ENCODE data around the gene PDE6G. TPM values are rescaled to one million over a fixed set of nuclear protein-coding genes. Genes with fewer than 3 reads are reported as not detected.

Gene PDE6G
- total and polyA plus RNA-seq, 4 donors, result 0.25 to 1.9 (median 1.3) TPM

DNA sequence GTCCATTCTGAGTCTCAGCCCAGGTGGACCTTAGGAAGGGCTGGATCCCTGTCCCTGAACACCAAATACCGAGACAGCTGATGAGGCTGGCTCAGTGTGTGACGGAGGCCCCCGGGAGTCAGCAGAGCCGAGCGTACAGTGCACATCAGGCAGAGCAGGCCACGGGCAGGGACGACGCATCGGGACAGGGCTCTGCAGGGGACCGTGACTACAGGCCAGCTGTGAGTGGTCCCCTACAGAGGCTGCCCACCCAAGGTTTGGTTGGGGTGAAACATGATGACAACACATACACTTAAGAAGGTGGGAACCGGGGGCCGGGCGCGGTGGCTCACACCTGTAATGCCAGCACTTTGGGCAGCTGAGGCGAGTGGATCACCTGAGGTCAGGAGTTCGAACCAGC lies 16.6 kb upstream of the PDE6G start:
- Histone ChIP-seq H3K27ac (ENCODE audit: low read depth in 1 of 2, low read length in 2 of 2) (no peak overlapping the region), H3K4me3 (ENCODE audit: low read depth in 1 of 3, low read length in 3 of 3) (no peak overlapping the region), H3K9ac (ENCODE audit: low read depth in 1 of 2, low read length in 2 of 2) (no peak overlapping the region), H3K36me3 (ENCODE audit: control insufficient read depth in 4 of 4, insufficient read depth in 3 of 4, low read depth in 1 of 4, low read length in 3 of 4) (peaks cover 10 to 43% (median 19%) of the 10 kb centered on the region in 4 donors), H3K9me3 (ENCODE audit: control insufficient read depth in 4 of 4, low read length in 3 of 4) (no peaks in the 10 kb centered on the region), H3K27me3 (ENCODE audit: control insufficient read depth in 4 of 4, insufficient read depth in 4 of 4, low read length in 3 of 4) (no peaks in the 10 kb centered on the region), H3K4me1 (ENCODE audit: control insufficient read depth in 4 of 4, insufficient read depth in 4 of 4, low read length in 3 of 4) (peaks cover 0 to 8% (median 2%) of the 10 kb centered on the region in 4 donors)
- no peak for DNase-seq (ENCODE audit: low spot score)
- no peak for TF ChIP-seq RXRA (IDR thresholded peaks at IDR 0.05)
- WGBS, result 96% methylated on average over 16 of the region's 16 CpGs

DNA sequence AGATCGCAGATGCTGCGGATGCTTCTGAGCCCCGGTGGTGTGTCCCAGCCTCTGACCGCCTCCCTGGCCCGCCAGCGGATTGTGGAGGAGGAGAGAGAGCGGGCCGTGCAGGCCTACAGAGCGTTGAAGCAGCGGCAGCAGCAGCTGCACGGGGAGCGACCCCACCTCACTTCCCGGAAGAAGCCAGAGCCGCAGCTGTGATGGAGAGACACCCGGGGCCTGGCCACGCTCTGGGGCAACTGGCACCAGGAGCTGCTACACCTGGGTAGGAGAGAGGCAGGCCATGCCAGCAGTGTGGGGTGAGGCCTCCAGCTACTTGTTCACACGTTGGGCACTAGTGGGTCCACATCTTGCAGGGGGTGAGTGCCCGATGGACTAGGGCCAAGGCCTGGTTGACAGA lies 16.2 kb upstream of the PDE6G start:
- WGBS, result 92% methylated on average over 18 of the region's 18 CpGs
- Histone ChIP-seq H3K9ac (ENCODE audit: low read depth in 1 of 2, low read length in 2 of 2) (no peak overlapping the region), H3K27ac (ENCODE audit: low read depth in 1 of 2, low read length in 2 of 2) (no peak overlapping the region), H3K36me3 (ENCODE audit: control insufficient read depth in 4 of 4, insufficient read depth in 3 of 4, low read depth in 1 of 4, low read length in 3 of 4) (peaks cover 10 to 43% (median 19%) of the 10 kb centered on the region in 4 donors), H3K4me1 (ENCODE audit: control insufficient read depth in 4 of 4, insufficient read depth in 4 of 4, low read length in 3 of 4) (peaks cover 3 to 12% (median 6%) of the 10 kb centered on the region in 4 donors), H3K9me3 (ENCODE audit: control insufficient read depth in 4 of 4, low read length in 3 of 4) (no peaks in the 10 kb centered on the region), H3K4me3 (ENCODE audit: low read depth in 1 of 3, low read length in 3 of 3) (no peak overlapping the region), H3K27me3 (ENCODE audit: control insufficient read depth in 4 of 4, insufficient read depth in 4 of 4, low read length in 3 of 4) (no peaks in the 10 kb centered on the region)
- DNase-seq (ENCODE audit: low spot score), result no peak
- TF ChIP-seq RAD21 (IDR thresholded peaks at IDR 0.05) (no peak), CTCF (IDR thresholded peaks at IDR 0.05; ENCODE audit: low read depth, low read length, missing input control) (no peak), GABPA (IDR thresholded peaks at IDR 0.05 in 1 of 2, conservative IDR thresholded peaks at IDR 0.05 in 1 of 2) (no peak), FOXA2 (IDR thresholded peaks at IDR 0.05) (no peak), ZBTB33 (IDR thresholded peaks at IDR 0.05) (no peak), TAF1 (conservative IDR thresholded peaks at IDR 0.05) (no peak), MAX (IDR thresholded peaks at IDR 0.05) (no peak), NR2F2 (IDR thresholded peaks at IDR 0.05) (no peak), FOXA1 (IDR thresholded peaks at IDR 0.05) (no peak), HNF4G (IDR thresholded peaks at IDR 0.05) (no peak), SP1 (IDR thresholded peaks at IDR 0.05) (no peak), HNF4A (conservative IDR thresholded peaks at IDR 0.05) (no peak)
- TF ChIP-seq, protein P1, sequence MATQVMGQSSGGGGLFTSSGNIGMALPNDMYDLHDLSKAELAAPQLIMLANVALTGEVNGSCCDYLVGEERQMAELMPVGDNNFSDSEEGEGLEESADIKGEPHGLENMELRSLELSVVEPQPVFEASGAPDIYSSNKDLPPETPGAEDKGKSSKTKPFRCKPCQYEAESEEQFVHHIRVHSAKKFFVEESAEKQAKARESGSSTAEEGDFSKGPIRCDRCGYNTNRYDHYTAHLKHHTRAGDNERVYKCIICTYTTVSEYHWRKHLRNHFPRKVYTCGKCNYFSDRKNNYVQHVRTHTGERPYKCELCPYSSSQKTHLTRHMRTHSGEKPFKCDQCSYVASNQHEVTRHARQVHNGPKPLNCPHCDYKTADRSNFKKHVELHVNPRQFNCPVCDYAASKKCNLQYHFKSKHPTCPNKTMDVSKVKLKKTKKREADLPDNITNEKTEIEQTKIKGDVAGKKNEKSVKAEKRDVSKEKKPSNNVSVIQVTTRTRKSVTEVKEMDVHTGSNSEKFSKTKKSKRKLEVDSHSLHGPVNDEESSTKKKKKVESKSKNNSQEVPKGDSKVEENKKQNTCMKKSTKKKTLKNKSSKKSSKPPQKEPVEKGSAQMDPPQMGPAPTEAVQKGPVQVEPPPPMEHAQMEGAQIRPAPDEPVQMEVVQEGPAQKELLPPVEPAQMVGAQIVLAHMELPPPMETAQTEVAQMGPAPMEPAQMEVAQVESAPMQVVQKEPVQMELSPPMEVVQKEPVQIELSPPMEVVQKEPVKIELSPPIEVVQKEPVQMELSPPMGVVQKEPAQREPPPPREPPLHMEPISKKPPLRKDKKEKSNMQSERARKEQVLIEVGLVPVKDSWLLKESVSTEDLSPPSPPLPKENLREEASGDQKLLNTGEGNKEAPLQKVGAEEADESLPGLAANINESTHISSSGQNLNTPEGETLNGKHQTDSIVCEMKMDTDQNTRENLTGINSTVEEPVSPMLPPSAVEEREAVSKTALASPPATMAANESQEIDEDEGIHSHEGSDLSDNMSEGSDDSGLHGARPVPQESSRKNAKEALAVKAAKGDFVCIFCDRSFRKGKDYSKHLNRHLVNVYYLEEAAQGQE (IDR thresholded peaks at IDR 0.05), result no peak
- TF ChIP-seq, protein P2, sequence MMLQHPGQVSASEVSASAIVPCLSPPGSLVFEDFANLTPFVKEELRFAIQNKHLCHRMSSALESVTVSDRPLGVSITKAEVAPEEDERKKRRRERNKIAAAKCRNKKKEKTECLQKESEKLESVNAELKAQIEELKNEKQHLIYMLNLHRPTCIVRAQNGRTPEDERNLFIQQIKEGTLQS (IDR thresholded peaks at IDR 0.05), result no peak
